ENCODE results near the gene TPM2.

DNA sequence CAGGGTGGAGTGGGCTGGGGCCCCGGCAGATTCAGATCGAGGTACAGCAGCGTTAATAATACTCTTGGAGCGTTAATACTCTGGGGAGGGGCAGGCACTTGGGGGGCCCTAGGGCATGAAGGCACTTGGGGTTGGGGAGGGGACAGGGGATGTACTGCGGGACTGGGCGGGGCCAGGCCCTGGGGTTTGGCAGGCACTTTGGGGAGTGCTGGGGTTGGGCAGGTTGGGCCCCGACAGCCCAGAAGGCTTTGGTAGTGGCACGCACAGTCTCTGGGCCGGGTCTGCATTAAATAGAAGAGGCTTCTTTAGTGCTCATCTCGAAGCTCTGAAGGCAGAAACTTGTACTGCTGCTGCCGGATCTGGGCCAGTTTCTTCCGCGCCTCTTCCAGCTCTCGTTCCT lies 7.8 kb upstream of the TPM2 start:
- TF ChIP-seq CTCF (IDR thresholded peaks at IDR 0.05) (no peak), POLR2AphosphoS5 (IDR thresholded peaks at IDR 0.05; ENCODE audit: low read depth, low read length) (no peak)

Measured in Panc1 (cell line).